HL-60 (cell line): ENCODE measurements around the gene ELL2.

Experiments
- DNase-seq, 2 experiments: peaks; one replicate each; pipeline ENCODE4 v3.0.0-alpha.2; 2010 to 2020; ENCODE audit warnings: low read depth in 1 of 2, low spot score in 1 of 2
- H3K27ac ChIP-seq: fragments of 250-450 bp; sonication (Bioruptor Pico); replicated peaks from 2 replicates; pipeline ENCODE4 v1.5.1; 2020; ENCODE audit warnings: mild to moderate bottlenecking, moderate library complexity
- H3K27me3 ChIP-seq: fragments of 250-450 bp; sonication (Bioruptor Pico); 2 replicates; pipeline ENCODE4 v1.5.1; 2021; ENCODE audit warnings: mild to moderate bottlenecking, moderate library complexity; ENCODE audit not compliant: insufficient read depth, poor library complexity, severe bottlenecking
- H3K4me3 ChIP-seq: replicated peaks from 2 replicates; pipeline ENCODE4 v1.5.1; 2011; ENCODE audit warnings: mild to moderate bottlenecking, control low read depth, low read length; ENCODE audit not compliant: insufficient read depth
- GABPA ChIP-seq: IDR thresholded peaks from 2 replicates; pipeline ENCODE4 v1.6.1; 2012; ENCODE audit warnings: low read depth
- POLR2AphosphoS5 ChIP-seq: IDR thresholded peaks from 2 replicates; pipeline ENCODE4 v1.6.1; 2012; ENCODE audit warnings: low read depth
- SPI1 ChIP-seq: IDR thresholded peaks from 2 replicates; pipeline ENCODE4 v1.6.1; 2012; ENCODE audit warnings: low read depth, mild to moderate bottlenecking, borderline replicate concordance
- TF ChIP-seq, protein P1 (sequence below): IDR thresholded peaks from one replicate; pipeline ENCODE4 v1.5.1; 2011; ENCODE audit warnings: low read length, control low read depth, inconsistent platforms; ENCODE audit not compliant: insufficient read depth
- TF ChIP-seq, protein P2 (sequence below): IDR thresholded peaks from 2 replicates; pipeline ENCODE4 v1.6.1; 2012; ENCODE audit warnings: low read depth; ENCODE audit not compliant: insufficient replicate concordance

Gene ELL2

GRCh38 chr5:95903838-95904237 is 57.8 kb downstream of the ELL2 start:
- Histone ChIP-seq H3K27me3 (no peaks in the 10 kb centered on the region), H3K4me3 (no peak overlapping the region), H3K27ac (no peak overlapping the region)
- DNase-seq, result no peak
- TF ChIP-seq SPI1, result no peak
- TF ChIP-seq POLR2AphosphoS5, result no peak
- TF ChIP-seq GABPA, result no peak
- TF ChIP-seq, protein P1, sequence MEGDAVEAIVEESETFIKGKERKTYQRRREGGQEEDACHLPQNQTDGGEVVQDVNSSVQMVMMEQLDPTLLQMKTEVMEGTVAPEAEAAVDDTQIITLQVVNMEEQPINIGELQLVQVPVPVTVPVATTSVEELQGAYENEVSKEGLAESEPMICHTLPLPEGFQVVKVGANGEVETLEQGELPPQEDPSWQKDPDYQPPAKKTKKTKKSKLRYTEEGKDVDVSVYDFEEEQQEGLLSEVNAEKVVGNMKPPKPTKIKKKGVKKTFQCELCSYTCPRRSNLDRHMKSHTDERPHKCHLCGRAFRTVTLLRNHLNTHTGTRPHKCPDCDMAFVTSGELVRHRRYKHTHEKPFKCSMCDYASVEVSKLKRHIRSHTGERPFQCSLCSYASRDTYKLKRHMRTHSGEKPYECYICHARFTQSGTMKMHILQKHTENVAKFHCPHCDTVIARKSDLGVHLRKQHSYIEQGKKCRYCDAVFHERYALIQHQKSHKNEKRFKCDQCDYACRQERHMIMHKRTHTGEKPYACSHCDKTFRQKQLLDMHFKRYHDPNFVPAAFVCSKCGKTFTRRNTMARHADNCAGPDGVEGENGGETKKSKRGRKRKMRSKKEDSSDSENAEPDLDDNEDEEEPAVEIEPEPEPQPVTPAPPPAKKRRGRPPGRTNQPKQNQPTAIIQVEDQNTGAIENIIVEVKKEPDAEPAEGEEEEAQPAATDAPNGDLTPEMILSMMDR, result no peak
- TF ChIP-seq, protein P2, sequence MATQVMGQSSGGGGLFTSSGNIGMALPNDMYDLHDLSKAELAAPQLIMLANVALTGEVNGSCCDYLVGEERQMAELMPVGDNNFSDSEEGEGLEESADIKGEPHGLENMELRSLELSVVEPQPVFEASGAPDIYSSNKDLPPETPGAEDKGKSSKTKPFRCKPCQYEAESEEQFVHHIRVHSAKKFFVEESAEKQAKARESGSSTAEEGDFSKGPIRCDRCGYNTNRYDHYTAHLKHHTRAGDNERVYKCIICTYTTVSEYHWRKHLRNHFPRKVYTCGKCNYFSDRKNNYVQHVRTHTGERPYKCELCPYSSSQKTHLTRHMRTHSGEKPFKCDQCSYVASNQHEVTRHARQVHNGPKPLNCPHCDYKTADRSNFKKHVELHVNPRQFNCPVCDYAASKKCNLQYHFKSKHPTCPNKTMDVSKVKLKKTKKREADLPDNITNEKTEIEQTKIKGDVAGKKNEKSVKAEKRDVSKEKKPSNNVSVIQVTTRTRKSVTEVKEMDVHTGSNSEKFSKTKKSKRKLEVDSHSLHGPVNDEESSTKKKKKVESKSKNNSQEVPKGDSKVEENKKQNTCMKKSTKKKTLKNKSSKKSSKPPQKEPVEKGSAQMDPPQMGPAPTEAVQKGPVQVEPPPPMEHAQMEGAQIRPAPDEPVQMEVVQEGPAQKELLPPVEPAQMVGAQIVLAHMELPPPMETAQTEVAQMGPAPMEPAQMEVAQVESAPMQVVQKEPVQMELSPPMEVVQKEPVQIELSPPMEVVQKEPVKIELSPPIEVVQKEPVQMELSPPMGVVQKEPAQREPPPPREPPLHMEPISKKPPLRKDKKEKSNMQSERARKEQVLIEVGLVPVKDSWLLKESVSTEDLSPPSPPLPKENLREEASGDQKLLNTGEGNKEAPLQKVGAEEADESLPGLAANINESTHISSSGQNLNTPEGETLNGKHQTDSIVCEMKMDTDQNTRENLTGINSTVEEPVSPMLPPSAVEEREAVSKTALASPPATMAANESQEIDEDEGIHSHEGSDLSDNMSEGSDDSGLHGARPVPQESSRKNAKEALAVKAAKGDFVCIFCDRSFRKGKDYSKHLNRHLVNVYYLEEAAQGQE, result no peak

DNA sequence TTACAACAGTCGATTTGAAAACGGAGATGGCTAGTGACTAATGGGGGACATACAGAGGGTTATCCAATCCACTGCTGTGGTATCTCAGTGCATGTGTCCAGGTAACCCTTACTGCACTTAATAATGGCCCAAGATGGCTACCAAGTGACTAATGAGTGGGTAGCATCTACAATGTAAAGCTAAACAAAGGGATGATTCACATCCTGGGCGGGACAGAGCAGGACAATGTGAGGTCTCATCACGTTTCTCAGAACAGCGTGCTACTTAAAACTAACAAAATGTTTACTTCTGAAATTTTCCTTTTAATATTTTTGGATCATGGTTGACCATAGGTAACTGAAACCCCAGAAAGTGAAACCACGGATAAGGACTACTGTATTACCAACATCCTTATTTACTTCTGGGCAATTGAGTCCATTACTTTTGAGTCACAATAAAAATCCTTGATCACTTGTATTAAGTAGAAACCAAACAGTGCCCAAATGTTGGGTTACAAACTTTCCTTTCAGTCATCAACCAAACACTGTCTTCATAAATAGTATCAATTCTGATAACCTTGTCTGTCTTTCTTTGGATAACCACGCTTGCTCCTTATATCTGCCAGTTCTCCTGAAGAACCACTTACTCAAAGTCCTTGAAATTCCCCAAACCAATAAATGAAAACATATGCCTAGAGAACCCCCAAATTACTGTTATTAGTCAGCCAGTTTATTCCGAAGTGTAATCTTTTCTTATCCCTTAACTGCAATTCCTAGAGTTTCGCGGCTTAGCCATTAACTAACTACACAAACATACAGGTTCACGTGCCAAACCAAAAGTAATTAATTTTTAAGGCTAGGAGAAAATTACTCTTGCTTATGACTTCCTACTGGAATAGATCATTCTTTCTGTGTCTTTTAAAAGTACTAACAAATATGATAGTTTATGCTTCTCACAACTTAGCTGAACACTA is 59.7 kb downstream of the ELL2 start:
- Histone ChIP-seq H3K27me3 (no peaks in the 10 kb centered on the region), H3K27ac (no peak overlapping the region), H3K4me3 (no peak overlapping the region)
- TF ChIP-seq SPI1 (no peak), GABPA (no peak), POLR2AphosphoS5 (no peak)
- TF ChIP-seq, protein P1, result no peak
- TF ChIP-seq, protein P2, result no peak
- DNase-seq, result no peak

- H3K27ac ChIP-seq, result no peak overlapping the region
- H3K4me3 ChIP-seq, result no peak overlapping the region
- TF ChIP-seq GABPA, result no peak
- TF ChIP-seq, protein P2, result no peak
- TF ChIP-seq POLR2AphosphoS5, result no peak
- TF ChIP-seq, protein P1, result no peak
- TF ChIP-seq SPI1, result no peak
- no peak for DNase-seq
- H3K27me3 ChIP-seq, result no peaks in the 10 kb centered on the region
Observed at GRCh38 chr5:95900383-95900958, 61.2 kb downstream of the ELL2 start.
